Ascending aorta (tissue), 2 donors: ENCODE data around the gene FAM78A. TPM values are rescaled to one million over a fixed set of nuclear protein-coding genes. Genes with fewer than 3 reads are reported as not detected.
A peak's percentile ranks its signal among the peaks of the same experiment; 100 is the strongest.

Experiments
- DNase-seq, 2 donors: peaks; one replicate each; pipeline ENCODE4 v3.0.0-alpha.2; 2019; ENCODE audit warnings: low spot score in 2 of 2
- H3K27ac ChIP-seq, 2 donors: fragments of 200-600 bp; sonication (generic); one replicate each; pipeline ENCODE4 v1.5.1; 2016 to 2017; ENCODE audit warnings: mild to moderate bottlenecking in 1 of 2
- H3K27me3 ChIP-seq: fragments of 200-600 bp; sonication (generic); one replicate; pipeline ENCODE4 v1.5.1; 2017
- H3K36me3 ChIP-seq, 2 donors: fragments of 200-600 bp; sonication (generic); one replicate each; pipeline ENCODE4 v1.5.1; 2016
- H3K4me1 ChIP-seq, 2 donors: fragments of 200-600 bp; sonication (generic); one replicate each; pipeline ENCODE4 v1.5.1; 2016 to 2017; ENCODE audit warnings: mild to moderate bottlenecking in 1 of 2
- H3K4me3 ChIP-seq, 2 donors: fragments of 200-600 bp; sonication (generic); one replicate each; pipeline ENCODE4 v1.5.1; 2016 to 2017; ENCODE audit warnings: mild to moderate bottlenecking in 1 of 2
- H3K9me3 ChIP-seq, 2 donors: fragments of 200-600 bp; sonication (generic); one replicate each; pipeline ENCODE4 v1.5.1; 2016
- intact Hi-C: fragments of 100-400 bp; cut with DNase I; formaldehyde crosslinking; loops from one replicate; pipeline ENCODE4 v1.15.1; 2023
- total RNA-seq: library from RNA; depleted of rRNA; stranded (reverse); fragments of >200 nt; gene quantifications from one replicate; pipeline ENCODE4 v1.1.0, GENCODE V29; 2016
- TF ChIP-seq, protein P1 (sequence below), 3 experiments: fragments of 200-600 bp in 2 of 3; fragments of 450-650 bp in 1 of 3; sonication (generic) in 2 of 3; IDR thresholded peaks; one replicate each; pipeline ENCODE4 v1.5.1; 2016 to 2019; ENCODE audit warnings: antibody characterized with exemption in 3 of 3, mild to moderate bottlenecking in 1 of 3, moderate library complexity in 1 of 3

The FAM78A gene
- total RNA-seq, 1 donor from 2014 or later, result 6.2 TPM

DNA sequence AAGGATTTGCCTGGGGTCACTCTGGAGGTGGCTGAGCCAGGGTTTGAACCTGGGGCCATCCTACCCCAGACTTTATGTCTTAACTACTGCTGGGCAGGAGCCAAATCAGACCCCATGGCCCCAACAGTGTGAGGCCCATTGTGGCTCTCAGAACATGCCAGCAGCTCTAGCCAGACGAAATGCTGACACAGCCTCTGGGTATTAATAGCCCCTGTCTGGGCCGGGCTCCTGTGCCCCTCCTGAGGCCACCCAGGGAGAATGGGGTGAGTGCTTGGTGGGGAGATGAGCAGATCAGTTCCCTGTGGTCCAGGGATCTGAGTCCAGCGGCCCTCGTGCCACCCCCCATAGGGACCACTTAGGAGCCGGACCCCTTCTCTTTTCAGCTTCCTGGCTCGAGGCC is 11.0 kb upstream of the FAM78A start:
- TF ChIP-seq, protein P1, sequence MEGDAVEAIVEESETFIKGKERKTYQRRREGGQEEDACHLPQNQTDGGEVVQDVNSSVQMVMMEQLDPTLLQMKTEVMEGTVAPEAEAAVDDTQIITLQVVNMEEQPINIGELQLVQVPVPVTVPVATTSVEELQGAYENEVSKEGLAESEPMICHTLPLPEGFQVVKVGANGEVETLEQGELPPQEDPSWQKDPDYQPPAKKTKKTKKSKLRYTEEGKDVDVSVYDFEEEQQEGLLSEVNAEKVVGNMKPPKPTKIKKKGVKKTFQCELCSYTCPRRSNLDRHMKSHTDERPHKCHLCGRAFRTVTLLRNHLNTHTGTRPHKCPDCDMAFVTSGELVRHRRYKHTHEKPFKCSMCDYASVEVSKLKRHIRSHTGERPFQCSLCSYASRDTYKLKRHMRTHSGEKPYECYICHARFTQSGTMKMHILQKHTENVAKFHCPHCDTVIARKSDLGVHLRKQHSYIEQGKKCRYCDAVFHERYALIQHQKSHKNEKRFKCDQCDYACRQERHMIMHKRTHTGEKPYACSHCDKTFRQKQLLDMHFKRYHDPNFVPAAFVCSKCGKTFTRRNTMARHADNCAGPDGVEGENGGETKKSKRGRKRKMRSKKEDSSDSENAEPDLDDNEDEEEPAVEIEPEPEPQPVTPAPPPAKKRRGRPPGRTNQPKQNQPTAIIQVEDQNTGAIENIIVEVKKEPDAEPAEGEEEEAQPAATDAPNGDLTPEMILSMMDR (IDR thresholded peaks at IDR 0.05), result no peak
- Histone ChIP-seq H3K27ac (no peak overlapping the region), H3K9me3 (no peaks in the 10 kb centered on the region), H3K4me1 (peaks cover 3 to 17% of the 10 kb centered on the region in 2 donors), H3K27me3 (no peaks in the 10 kb centered on the region), H3K4me3 (no peak overlapping the region), H3K36me3 (no peaks in the 10 kb centered on the region)
- intact Hi-C loops, result no loop called here
- no peak for DNase-seq

DNA sequence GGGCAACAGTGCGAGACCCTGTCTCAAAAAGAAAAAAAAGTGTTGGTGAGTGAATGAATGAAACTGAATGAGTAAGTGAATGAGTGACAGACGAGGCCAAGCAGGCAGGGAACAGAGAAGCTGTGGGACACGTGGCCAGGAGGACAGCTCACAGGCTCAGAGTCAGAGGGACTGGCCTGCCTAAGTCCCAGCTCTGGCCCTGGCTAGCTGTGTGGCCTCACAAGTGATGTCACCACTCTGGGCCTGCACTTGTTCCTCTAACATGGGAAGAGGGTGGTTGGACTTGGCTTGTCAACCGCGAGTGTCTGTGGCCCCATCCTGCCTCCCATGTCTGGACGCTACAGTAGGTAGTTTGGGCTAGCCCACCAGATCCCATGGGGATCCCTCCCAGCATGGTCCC is 8.5 kb upstream of the FAM78A start:
- H3K36me3 ChIP-seq, result no peaks in the 10 kb centered on the region
- H3K27me3 ChIP-seq, result no peaks in the 10 kb centered on the region
- H3K27ac ChIP-seq, result no peak overlapping the region
- no peak for DNase-seq
- peaks cover 0 to 6% of the 10 kb centered on the region in 2 donors for H3K4me1 ChIP-seq
- intact Hi-C loops, result no loop called here
- TF ChIP-seq, protein P1 (IDR thresholded peaks at IDR 0.05), result no peak
- H3K4me3 ChIP-seq, result no peak overlapping the region
- H3K9me3 ChIP-seq, result no peaks in the 10 kb centered on the region

DNA sequence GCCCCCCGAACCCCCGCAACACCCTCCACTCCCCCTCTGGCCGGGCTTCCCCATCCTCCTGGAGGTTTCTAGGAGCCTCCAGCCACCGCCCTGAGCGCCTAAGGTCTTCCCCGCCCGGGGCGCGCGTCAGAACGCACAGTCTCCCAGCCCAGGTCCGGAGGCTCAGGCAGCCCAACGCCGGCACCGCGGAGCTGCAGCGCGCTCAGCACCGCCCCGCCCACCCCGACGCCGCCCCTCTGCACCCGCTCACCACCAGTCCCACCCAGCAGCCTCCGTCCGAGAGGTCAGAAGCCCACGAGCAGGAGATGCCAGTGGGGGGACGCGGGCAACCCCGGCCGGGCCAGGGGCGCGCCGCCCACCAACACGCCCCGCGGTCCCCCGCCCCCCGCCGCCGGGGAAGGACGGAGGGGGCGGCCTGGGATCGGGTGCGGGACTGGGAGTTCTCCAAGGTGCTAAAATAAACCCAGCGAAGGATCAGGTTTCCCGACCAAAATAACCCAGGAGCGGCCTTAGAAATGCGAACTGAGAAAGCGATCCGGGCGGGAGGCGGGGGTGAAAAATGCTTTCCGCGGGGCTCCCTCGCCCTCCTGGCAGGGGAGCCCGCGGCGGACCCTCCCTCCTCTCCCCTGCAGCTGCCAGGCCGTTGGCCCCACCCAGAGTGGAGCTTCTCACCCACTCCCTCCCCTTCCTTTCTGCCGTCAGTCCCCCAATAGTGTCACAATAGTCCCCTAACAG is 6.5 kb upstream of the FAM78A start:
- Histone ChIP-seq H3K27me3 (no peaks in the 10 kb centered on the region), H3K27ac (no peak overlapping the region), H3K36me3 (no peaks in the 10 kb centered on the region), H3K4me1 (peaks cover 0 to 6% of the 10 kb centered on the region in 2 donors), H3K9me3 (no peaks in the 10 kb centered on the region), H3K4me3 (peak overlapping the region; percentile 22 to 51)
- intact Hi-C loops, result no loop called here
- DNase-seq, result no peak
- TF ChIP-seq, protein P1 (IDR thresholded peaks at IDR 0.05), result no peak

DNA sequence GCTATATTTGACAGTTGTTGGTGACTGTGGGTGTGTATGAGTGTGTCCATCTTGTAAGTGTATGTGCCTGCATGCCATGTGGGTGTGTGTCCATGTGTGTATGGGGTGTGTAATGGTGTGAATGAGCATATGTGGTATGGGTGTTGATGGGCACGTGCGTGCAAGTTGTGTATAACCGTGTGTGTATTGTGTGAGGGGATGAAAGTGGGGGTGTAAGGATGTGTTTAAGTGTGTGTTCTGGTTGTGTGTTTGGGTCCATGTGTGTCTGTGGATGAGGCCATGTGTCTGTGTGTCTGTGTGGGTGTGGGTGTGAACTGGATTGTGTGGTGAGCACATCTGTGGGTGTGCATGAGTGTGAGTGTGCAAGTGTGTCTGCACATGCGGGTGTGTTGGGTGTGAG is 5.9 kb upstream of the FAM78A start:
- H3K4me3 ChIP-seq, result no peak overlapping the region
- H3K4me1 ChIP-seq, result peaks cover 5 to 6% of the 10 kb centered on the region in 2 donors
- H3K36me3 ChIP-seq, result no peaks in the 10 kb centered on the region
- H3K9me3 ChIP-seq, result no peaks in the 10 kb centered on the region
- TF ChIP-seq, protein P1 (IDR thresholded peaks at IDR 0.05), result no peak
- H3K27me3 ChIP-seq, result no peaks in the 10 kb centered on the region
- no peak for DNase-seq
- no peak overlapping the region for H3K27ac ChIP-seq
- intact Hi-C loops, result no loop called here

DNA sequence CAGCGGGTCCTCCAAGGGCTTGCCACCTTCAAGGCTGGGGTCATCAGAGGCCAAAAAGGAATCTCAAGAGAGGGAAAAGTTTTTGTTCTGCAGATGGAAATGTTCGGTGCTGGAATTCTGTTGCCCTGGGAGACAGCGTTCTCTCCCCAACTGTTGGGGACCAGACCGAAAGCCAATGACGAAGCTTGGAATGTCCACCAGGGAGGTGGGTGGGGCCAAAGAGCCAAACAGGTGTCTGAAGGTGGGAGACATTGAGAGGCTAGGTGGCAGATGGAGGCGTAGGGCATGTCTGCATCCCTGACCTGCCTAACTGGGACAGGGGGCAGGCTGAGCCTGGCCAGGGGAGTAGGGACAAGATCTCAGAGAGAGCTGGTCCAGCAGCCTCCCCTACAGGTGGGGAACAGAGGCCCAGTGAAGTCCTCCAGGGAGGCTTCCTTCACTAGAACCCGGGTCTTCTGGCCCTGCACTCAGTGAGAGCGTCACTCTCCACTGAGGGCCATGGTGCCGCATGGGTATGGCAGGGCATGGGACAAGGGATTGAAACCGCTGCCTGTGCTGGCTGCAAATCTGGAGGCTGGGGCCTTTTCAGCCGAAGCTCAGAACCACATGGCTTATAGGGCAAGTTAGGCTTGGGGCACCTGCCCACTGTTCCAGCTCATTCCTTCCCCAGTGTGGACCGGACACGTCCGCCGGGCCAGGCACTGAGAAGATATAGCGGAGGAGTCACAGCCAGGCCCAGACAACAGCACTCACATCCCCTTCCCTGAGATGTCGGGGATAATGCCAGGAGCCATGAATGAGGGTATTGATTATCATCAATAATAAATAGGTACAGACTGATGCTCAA is 5.0 kb upstream of the FAM78A start:
- no peaks in the 10 kb centered on the region for H3K36me3 ChIP-seq
- H3K4me3 ChIP-seq, result no peak overlapping the region
- no peak overlapping the region for H3K27ac ChIP-seq
- no peak for DNase-seq
- no peaks in the 10 kb centered on the region for H3K27me3 ChIP-seq
- intact Hi-C loops, result no loop called here
- peaks cover 7 to 8% of the 10 kb centered on the region in 2 donors for H3K4me1 ChIP-seq
- H3K9me3 ChIP-seq, result no peaks in the 10 kb centered on the region
- TF ChIP-seq, protein P1 (IDR thresholded peaks at IDR 0.05), result no peak
